Neuronal stem cell (in vitro differentiated cells): ENCODE data around the gene UGT1A4.
A peak's percentile ranks its signal among the peaks of the same experiment; 100 is the strongest.

Experiments
- DNase-seq: peaks from one replicate; pipeline ENCODE4 v3.0.0-alpha.2; 2013; ENCODE audit warnings: low spot score
- H2AFZ ChIP-seq: one replicate; pipeline ENCODE4 v1.6.1; 2013; ENCODE audit warnings: mild to moderate bottlenecking, low read length, inconsistent platforms
- H2AK5ac ChIP-seq: 2 replicates; pipeline ENCODE4 v1.6.1; 2013; ENCODE audit warnings: low read depth, mild to moderate bottlenecking, inconsistent platforms, low read length, moderate library complexity, mixed read lengths
- H2BK120ac ChIP-seq: 2 replicates; pipeline ENCODE4 v1.6.1; 2013; ENCODE audit warnings: low read depth, mild to moderate bottlenecking, inconsistent platforms, low read length, moderate library complexity, mixed read lengths
- H2BK12ac ChIP-seq: one replicate; pipeline ENCODE4 v1.6.1; 2013; ENCODE audit warnings: low read length, inconsistent platforms
- H2BK15ac ChIP-seq: 2 replicates; pipeline ENCODE4 v1.6.1; 2013; ENCODE audit warnings: mild to moderate bottlenecking, low read length, inconsistent platforms, mixed read lengths
- H2BK5ac ChIP-seq: one replicate; pipeline ENCODE4 v1.6.1; 2013; ENCODE audit warnings: inconsistent platforms, mild to moderate bottlenecking, low read length, moderate library complexity
- H3K14ac ChIP-seq: one replicate; pipeline ENCODE4 v1.6.1; 2013; ENCODE audit warnings: low read length, inconsistent platforms
- H3K18ac ChIP-seq: 2 replicates; pipeline ENCODE4 v1.6.1; 2013; ENCODE audit warnings: low read length, inconsistent platforms
- H3K23ac ChIP-seq: 2 replicates; pipeline ENCODE4 v1.6.1; 2013; ENCODE audit warnings: low read depth, mild to moderate bottlenecking, mixed read lengths, low read length, inconsistent platforms; ENCODE audit not compliant: poor library complexity
- H3K27ac ChIP-seq: replicated peaks from 3 replicates; pipeline ENCODE4 v1.5.1; 2013; ENCODE audit warnings: low read length, inconsistent platforms
- H3K27me3 ChIP-seq, 3 experiments: 2 replicates each; pipeline ENCODE4 v1.6.1; 2013; ENCODE audit warnings: low read length in 3 of 3, mild to moderate bottlenecking in 2 of 3, inconsistent platforms in 1 of 3, low read depth in 1 of 3, mixed read lengths in 1 of 3, moderate library complexity in 1 of 3; ENCODE audit not compliant: control insufficient read depth in 3 of 3, insufficient read depth in 3 of 3
- H3K36me3 ChIP-seq, 2 donors: replicated peaks in 1 of 2; 2 replicates each; pipeline ENCODE4 v1.6.1; 2013; ENCODE audit warnings: low read length in 2 of 2; ENCODE audit not compliant: control insufficient read depth in 2 of 2, insufficient read depth in 2 of 2
- H3K4ac ChIP-seq: 2 replicates; pipeline ENCODE4 v1.6.1; 2013; ENCODE audit warnings: inconsistent platforms, mild to moderate bottlenecking, low read length, moderate library complexity
- H3K4me1 ChIP-seq, 2 donors: 1 replicate in 1 of 2; 2 replicates in 1 of 2; pipeline ENCODE4 v1.6.1; 2013; ENCODE audit warnings: low read length in 2 of 2, low read depth in 1 of 2; ENCODE audit not compliant: control insufficient read depth in 2 of 2, insufficient read depth in 1 of 2
- H3K4me2 ChIP-seq: one replicate; pipeline ENCODE4 v1.6.1; 2013; ENCODE audit warnings: mild to moderate bottlenecking, low read length, inconsistent platforms; ENCODE audit not compliant: insufficient read depth, poor library complexity, severe bottlenecking
- H3K4me3 ChIP-seq, 2 donors: 2 replicates each; pipeline ENCODE4 v1.5.1; 2013; ENCODE audit warnings: low read length in 2 of 2, mild to moderate bottlenecking in 2 of 2, inconsistent platforms in 1 of 2, moderate library complexity in 1 of 2
- H3K79me1 ChIP-seq: one replicate; pipeline ENCODE4 v1.6.1; 2013; ENCODE audit warnings: low read depth, mild to moderate bottlenecking, inconsistent platforms, low read length, moderate library complexity
- H3K9ac ChIP-seq: one replicate; pipeline ENCODE4 v1.6.1; 2013; ENCODE audit warnings: mild to moderate bottlenecking, low read depth, low read length, inconsistent platforms; ENCODE audit not compliant: poor library complexity
- H3K9me3 ChIP-seq, 2 donors: replicated peaks in 1 of 2; 2 replicates each; pipeline versions ENCODE3 to v1.6.1; 2013; ENCODE audit warnings: low read length in 2 of 2, mild to moderate bottlenecking in 2 of 2, inconsistent platforms in 1 of 2, low read depth in 1 of 2, mixed read lengths in 1 of 2, moderate library complexity in 1 of 2; ENCODE audit not compliant: control insufficient read depth in 2 of 2, insufficient read depth in 1 of 2
- H4K8ac ChIP-seq: one replicate; pipeline ENCODE4 v1.6.1; 2013; ENCODE audit warnings: low read depth, mild to moderate bottlenecking, inconsistent platforms, low read length, moderate library complexity
- H4K91ac ChIP-seq: one replicate; pipeline ENCODE4 v1.6.1; 2013; ENCODE audit warnings: low read length, low read depth, mild to moderate bottlenecking, inconsistent platforms; ENCODE audit not compliant: poor library complexity
- WGBS, 2 donors: extraction: QIAGEN DNeasy Blood & Tissue Kit; methylation state at CpG; one replicate each; pipeline ENCODE4 v1.1.7; 2013; ENCODE audit warnings: missing lambda C conversion rate in 2 of 2, mixed read lengths in 1 of 2; ENCODE audit not compliant: insufficient read length in 2 of 2, insufficient replicate concordance in 1 of 2; ENCODE audit errors: extremely low coverage in 2 of 2; 5-methylcytosine and 5-hydroxymethylcytosine counted together

The UGT1A4 gene

GRCh38 chr2:233691443-233692433, 26.8 kb upstream of the UGT1A4 start:
- Histone ChIP-seq H2AK5ac (no peak overlapping the region), H3K4me1 (no peaks in the 10 kb centered on the region), H3K27ac (no peak overlapping the region), H2BK12ac (peak overlapping the region; percentile 7), H3K4ac (no peak overlapping the region), H4K8ac (no peak overlapping the region), H4K91ac (no peak overlapping the region), H3K27me3 (no peaks in the 10 kb centered on the region), H3K18ac (peak overlapping the region; percentile 13), H3K79me1 (no peaks in the 10 kb centered on the region), H2BK15ac (no peak overlapping the region), H2BK120ac (no peak overlapping the region), H3K9ac (no peak overlapping the region), H2AFZ (no peak overlapping the region), H3K36me3 (no peaks in the 10 kb centered on the region), H3K23ac (no peak overlapping the region), H3K4me2 (no peak overlapping the region), H3K9me3 (no peaks in the 10 kb centered on the region), H2BK5ac (no peak overlapping the region), H3K14ac (no peak overlapping the region), H3K4me3 (no peak overlapping the region)
- no peak for DNase-seq
- WGBS, 2 donors = no CpG with 5 or more reads among the region's 11 CpGs

DNA sequence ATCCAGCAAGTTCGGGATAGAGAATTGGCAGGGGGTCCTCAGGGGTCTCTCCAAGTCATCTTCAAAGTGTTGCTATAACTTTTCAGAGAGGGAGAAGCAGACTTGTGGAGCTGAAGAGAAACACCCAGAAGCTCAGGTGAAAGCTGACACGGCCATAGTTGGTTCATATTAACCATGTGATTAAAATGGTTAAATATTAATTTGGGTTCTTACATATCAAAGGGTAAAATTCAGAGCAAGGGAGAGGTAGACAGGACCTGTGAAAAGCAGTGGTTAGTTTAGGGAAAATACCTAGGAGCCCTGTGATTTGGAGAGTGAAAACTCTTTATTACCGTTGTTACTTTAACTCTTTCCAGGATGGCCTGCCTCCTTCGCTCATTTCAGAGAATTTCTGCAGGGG, 25.9 kb upstream of the UGT1A4 start, which contains the start of gene UGT1A6:
TSS of gene UGT1A6 (plus strand) at position 243 of the 400 bp plus-strand sequence. CDS start at position 358, 115 bp downstream.
- Histone ChIP-seq H3K36me3 (no peaks in the 10 kb centered on the region), H3K4ac (no peak within 1 kb of the TSS), H3K4me3 (no peak within 1 kb of the TSS), H2AFZ (no peak within 1 kb of the TSS), H3K4me2 (no peak within 1 kb of the TSS), H3K23ac (no peak within 1 kb of the TSS), H3K79me1 (no peaks in the 10 kb centered on the region), H3K9me3 (no peaks in the 10 kb centered on the region), H2AK5ac (no peak within 1 kb of the TSS), H2BK5ac (no peak within 1 kb of the TSS), H4K8ac (no peak within 1 kb of the TSS), H3K27ac (no peak within 1 kb of the TSS), H3K27me3 (no peaks in the 10 kb centered on the region), H3K14ac (no peak within 1 kb of the TSS), H3K18ac (peak within 1 kb of the TSS; percentile 16), H2BK120ac (no peak within 1 kb of the TSS), H2BK12ac (no peak within 1 kb of the TSS), H3K9ac (no peak within 1 kb of the TSS), H4K91ac (no peak within 1 kb of the TSS), H3K4me1 (no peaks in the 10 kb centered on the region), H2BK15ac (no peak within 1 kb of the TSS)
- WGBS, 2 donors = no CpG with 5 or more reads among the region's 4 CpGs
- DNase-seq = no peak

DNA sequence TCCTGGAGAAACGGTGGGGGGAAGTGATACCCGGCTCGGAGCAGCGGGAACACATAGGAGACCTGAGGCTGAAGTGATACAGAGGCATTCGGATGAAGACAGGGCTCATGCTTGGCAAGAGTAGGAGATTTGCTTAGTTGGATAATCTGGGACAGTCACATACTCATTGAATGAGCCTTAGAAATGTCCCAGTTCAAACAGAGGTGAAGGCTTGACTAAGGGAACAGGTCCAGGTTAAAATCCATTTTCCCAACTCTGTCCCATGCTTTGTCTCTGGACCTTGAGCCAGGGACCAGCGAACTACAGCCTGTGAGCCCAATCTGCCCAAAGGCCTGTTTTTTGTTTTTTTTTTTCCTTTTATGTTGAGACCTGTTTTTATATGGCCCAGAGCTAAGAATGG, 24.6 kb upstream of the UGT1A4 start:
- Histone ChIP-seq H2AFZ (no peak overlapping the region), H3K9ac (no peak overlapping the region), H3K4me3 (no peak overlapping the region), H4K8ac (no peak overlapping the region), H2BK5ac (no peak overlapping the region), H3K23ac (no peak overlapping the region), H3K4ac (no peak overlapping the region), H3K27me3 (no peaks in the 10 kb centered on the region), H2BK12ac (no peak overlapping the region), H3K14ac (no peak overlapping the region), H2BK15ac (no peak overlapping the region), H2BK120ac (no peak overlapping the region), H3K18ac (no peak overlapping the region), H3K4me2 (no peak overlapping the region), H2AK5ac (no peak overlapping the region), H3K9me3 (no peaks in the 10 kb centered on the region), H3K79me1 (no peaks in the 10 kb centered on the region), H3K27ac (no peak overlapping the region), H3K36me3 (no peaks in the 10 kb centered on the region), H4K91ac (no peak overlapping the region), H3K4me1 (peaks cover 0 to 3% of the 10 kb centered on the region in 2 donors)
- no CpG with 5 or more reads among the region's 6 CpGs for WGBS, 2 donors
- no peak for DNase-seq

GRCh38 chr2:233698740-233699139, 19.8 kb upstream of the UGT1A4 start:
- Histone ChIP-seq H2BK15ac (no peak overlapping the region), H3K14ac (no peak overlapping the region), H2AFZ (no peak overlapping the region), H3K27ac (no peak overlapping the region), H3K23ac (no peak overlapping the region), H3K9ac (no peak overlapping the region), H3K79me1 (no peaks in the 10 kb centered on the region), H2BK12ac (no peak overlapping the region), H3K18ac (peak overlapping the region; percentile 38), H3K4me3 (no peak overlapping the region), H3K4ac (peak overlapping the region; percentile 13), H2AK5ac (no peak overlapping the region), H3K27me3 (no peaks in the 10 kb centered on the region), H3K4me1 (peaks cover 9% of the 10 kb centered on the region in 2 donors), H3K4me2 (no peak overlapping the region), H4K91ac (no peak overlapping the region), H4K8ac (no peak overlapping the region), H3K9me3 (no peaks in the 10 kb centered on the region), H2BK5ac (no peak overlapping the region), H3K36me3 (no peaks in the 10 kb centered on the region), H2BK120ac (no peak overlapping the region)
- no CpG with 5 or more reads among the region's 4 CpGs for WGBS, 2 donors
- DNase-seq = no peak
